Endothelial cell of umbilical vein (primary cell): ENCODE data around the gene AGFG2. TPM values are rescaled to one million over a fixed set of nuclear protein-coding genes. Genes with fewer than 3 reads are reported as not detected.

Experiments
- BruUV-seq: library from RNA; stranded (reverse); fragments of 400-500 nt; replicated peaks from 2 replicates; lab custom pipeline; 2021; lab: Mats Ljungman, UMichigan
- CTCF ChIA-PET: fragments of 300-600, 350-600 bp; sonication (Branson Sonifier 250); formaldehyde crosslinking; loops from one replicate; lab custom pipeline; 2021; ENCODE audit warnings: antibody characterized with exemption, inconsistent platforms; lab: Charles Lee
- POLR2A ChIA-PET: fragments of 300-600, 350-600 bp; sonication (Branson Sonifier 250); formaldehyde crosslinking; loops from one replicate; lab custom pipeline; 2021; ENCODE audit warnings: antibody characterized with exemption, inconsistent platforms; lab: Charles Lee
- DNase-seq: peaks from one replicate; pipeline ENCODE4 v3.0.0-alpha.2; 2011; ENCODE audit warnings: low read depth, low spot score
- FAIRE-seq: peaks from 2 replicates; lab custom pipeline; 2011; peaks lifted over from hg19 to GRCh38; lab: Jason Lieb, UNC
- H2AFZ ChIP-seq: 2 replicates; pipeline ENCODE4 v1.6.0; 2012; ENCODE audit warnings: low read depth, low read length, control low read depth, inconsistent platforms
- H3K27ac ChIP-seq: 2 replicates; pipeline ENCODE4 v1.5.1; 2011; ENCODE audit warnings: low read depth, mild to moderate bottlenecking, control low read depth, low read length, moderate library complexity; ENCODE audit not compliant: insufficient read depth
- H3K27me3 ChIP-seq, 2 experiments: 2 replicates each; pipeline versions ENCODE4 v1.6.0 to v1.6.1; 2011; ENCODE audit warnings: low read length in 2 of 2, mixed read lengths in 1 of 2; ENCODE audit not compliant: control insufficient read depth in 2 of 2, insufficient read depth in 2 of 2
- H3K36me3 ChIP-seq, 2 experiments: 2 replicates in 1 of 2; 3 replicates in 1 of 2; pipeline ENCODE4 v1.5.1; 2011; ENCODE audit warnings: low read length in 2 of 2, mild to moderate bottlenecking in 1 of 2, moderate library complexity in 1 of 2; ENCODE audit not compliant: control insufficient read depth in 2 of 2, insufficient read depth in 2 of 2; ENCODE audit errors: extremely low read depth in 1 of 2
- H3K4me1 ChIP-seq: 3 replicates; pipeline ENCODE4 v1.5.1; 2011; ENCODE audit warnings: mild to moderate bottlenecking, low read length; ENCODE audit not compliant: control insufficient read depth, insufficient read depth; ENCODE audit errors: extremely low read depth
- H3K4me2 ChIP-seq: 2 replicates; pipeline ENCODE4 v1.6.1; 2011; ENCODE audit warnings: low read length, control low read depth, mixed read lengths; ENCODE audit not compliant: insufficient read depth
- H3K4me3 ChIP-seq, 3 experiments: fragments of 200-600 bp in 1 of 3; sonication (generic), shearing (Covaris generic) in 1 of 3; replicated peaks in 1 of 3; 2 replicates each; pipeline ENCODE4 v1.5.1; 2011 to 2016; ENCODE audit warnings: control low read depth in 3 of 3, low read length in 3 of 3, mild to moderate bottlenecking in 2 of 3, inconsistent platforms in 1 of 3, low read depth in 1 of 3, moderate library complexity in 1 of 3; ENCODE audit not compliant: insufficient read depth in 1 of 3
- H3K79me2 ChIP-seq: 2 replicates; pipeline ENCODE4 v1.6.0; 2012; ENCODE audit warnings: low read length, inconsistent platforms; ENCODE audit not compliant: control insufficient read depth, insufficient read depth
- H3K9ac ChIP-seq: replicated peaks from 2 replicates; pipeline ENCODE3; 2011; ENCODE audit warnings: low read length, control low read depth; ENCODE audit not compliant: insufficient read depth; ENCODE audit errors: extremely low read depth
- H3K9me1 ChIP-seq: replicated peaks from 3 replicates; pipeline ENCODE4 v1.6.0; 2011; ENCODE audit warnings: mild to moderate bottlenecking, low read length; ENCODE audit not compliant: control insufficient read depth, insufficient read depth; ENCODE audit errors: extremely low read depth
- H3K9me3 ChIP-seq: replicated peaks from 2 replicates; pipeline ENCODE4 v1.5.1; 2012; ENCODE audit warnings: low read length, inconsistent platforms; ENCODE audit not compliant: control insufficient read depth, insufficient read depth
- H4K20me1 ChIP-seq: replicated peaks from 2 replicates; pipeline ENCODE3; 2011; ENCODE audit warnings: mild to moderate bottlenecking, low read length; ENCODE audit not compliant: control insufficient read depth, insufficient read depth; ENCODE audit errors: extremely low read depth
- EZH2 ChIP-seq: IDR thresholded peaks from 2 replicates; pipeline ENCODE4 v1.6.1; 2012; ENCODE audit warnings: borderline replicate concordance, low read depth, mild to moderate bottlenecking, moderate library complexity, low read length, inconsistent platforms; ENCODE audit not compliant: severe bottlenecking
- FOS ChIP-seq: IDR thresholded peaks from 2 replicates; pipeline ENCODE4 v1.6.1; 2011; ENCODE audit warnings: mild to moderate bottlenecking, low read length, moderate library complexity, borderline replicate concordance; ENCODE audit not compliant: insufficient read depth
- GATA2 ChIP-seq: IDR thresholded peaks from 2 replicates; pipeline ENCODE4 v1.7.0; 2011; ENCODE audit warnings: low read depth, mild to moderate bottlenecking, moderate library complexity, mixed read lengths, low read length; ENCODE audit not compliant: insufficient read length, insufficient read depth
- JUN ChIP-seq: IDR thresholded peaks from 2 replicates; pipeline ENCODE4 v1.6.1; 2011; ENCODE audit warnings: borderline replicate concordance, low read depth; ENCODE audit not compliant: insufficient read length, insufficient read depth
- POLR2A ChIP-seq: IDR thresholded peaks from 2 replicates; pipeline ENCODE4 v1.6.1; 2012; ENCODE audit warnings: low read depth, mild to moderate bottlenecking, control low read depth, low read length
- dilution Hi-C: fragments of 300-500 bp; cut with MboI; formaldehyde crosslinking; loops from one replicate; pipeline ENCODE4 v1.15.0; 2019; ENCODE audit warnings: low sequenced_read_pairs; ENCODE audit not compliant: extremely low pct_ligation_motif_present
- intact Hi-C: fragments of 100-400 bp; cut with micrococcal nuclease; formaldehyde crosslinking; loops from one replicate; pipeline ENCODE4 v1.10.0; 2022
- polyA plus RNA-seq, 4 experiments: library from polyadenylated mRNA; depleted of rRNA in 3 of 4; stranded (reverse) in 3 of 4; unstranded in 1 of 4; fragments of >200 nt; gene quantifications; 2 replicates each; pipeline versions ENCODE4 v1.2.1 to v1.2.3, GENCODE V29; 2011 to 2012; ENCODE audit warnings: missing spikeins in 1 of 4
- total RNA-seq: library from RNA; stranded (reverse); gene quantifications from 2 replicates; pipeline ENCODE4 v1.2.3, GENCODE V29; 2021
- TF ChIP-seq, protein P1 (sequence below), 2 donors: IDR thresholded peaks; 1 replicate in 1 of 2; 2 replicates in 1 of 2; pipeline ENCODE4 v1.5.1; 2011; ENCODE audit warnings: low read length in 2 of 2, mild to moderate bottlenecking in 2 of 2, moderate library complexity in 2 of 2, control low read depth in 1 of 2, inconsistent platforms in 1 of 2, low read depth in 1 of 2; ENCODE audit not compliant: insufficient read depth in 1 of 2; ENCODE audit errors: extremely low read depth in 1 of 2

Gene AGFG2
- total and polyA plus RNA-seq, 2 donors (not counting 3 experiments of a cell fraction or from before 2014, with no cell fraction given): 33.6 to 44.6 TPM

DNA sequence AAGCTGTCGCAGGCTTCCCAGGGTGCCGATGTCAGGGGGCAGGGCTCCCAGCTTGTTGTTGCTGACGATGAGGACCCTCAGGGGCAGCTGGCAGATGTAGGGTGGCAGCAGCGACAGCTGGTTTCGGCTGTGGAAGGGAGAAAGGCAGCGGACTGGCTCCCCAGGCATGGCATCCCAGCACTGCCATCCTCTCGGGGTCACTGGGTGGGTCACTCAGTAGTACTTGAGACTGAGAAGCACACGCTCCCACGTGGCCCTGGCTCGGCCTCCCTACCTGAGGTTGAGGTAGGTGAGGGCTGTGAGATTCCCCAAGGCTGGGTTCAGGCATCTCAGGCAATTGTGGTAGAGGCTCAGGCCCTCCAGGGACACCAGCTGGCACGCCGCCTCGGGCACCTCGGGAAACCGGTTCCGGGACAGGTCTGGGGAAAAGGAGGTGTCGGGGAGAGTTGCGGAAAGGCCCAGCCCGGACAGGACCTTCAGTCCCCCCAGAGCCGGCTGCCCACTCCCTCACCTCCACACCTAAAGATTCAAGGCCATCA lies 43.1 kb downstream of the AGFG2 start:
- H3K9me3 ChIP-seq: no peaks in the 10 kb centered on the region
- no peak for DNase-seq
- H3K27me3 ChIP-seq: no peaks in the 10 kb centered on the region
- no peak for FAIRE-seq
- H3K36me3 ChIP-seq: peaks cover 19 to 39% of the 10 kb centered on the region in 2 experiments
- H3K4me3 ChIP-seq: no peak overlapping the region
- ChIA-PET POLR2A (no interaction called here), CTCF (interaction anchor here (1.0 to 1.3 kb wide), 2 partner anchors 18 to 112 kb away, joined by 3 read pairs; no protein-coding TSS in a partner anchor)
- H3K4me2 ChIP-seq: no peak overlapping the region
- no peak overlapping the region for H3K27ac ChIP-seq
- H2AFZ ChIP-seq: no peak overlapping the region
- no peaks in the 10 kb centered on the region for H4K20me1 ChIP-seq
- intact Hi-C loops (loop anchor here (10.0 kb wide), 1 partner anchor 283 kb away; the partner anchor contains the start of gene TRIP6), dilution Hi-C loops (no loop called here)
- H3K9me1 ChIP-seq: no peaks in the 10 kb centered on the region
- no peak overlapping the region for H3K9ac ChIP-seq
- no peak for TF ChIP-seq EZH2
- TF ChIP-seq GATA2: no peak
- TF ChIP-seq POLR2A: no peak
- no peak for TF ChIP-seq FOS
- TF ChIP-seq, protein P1, sequence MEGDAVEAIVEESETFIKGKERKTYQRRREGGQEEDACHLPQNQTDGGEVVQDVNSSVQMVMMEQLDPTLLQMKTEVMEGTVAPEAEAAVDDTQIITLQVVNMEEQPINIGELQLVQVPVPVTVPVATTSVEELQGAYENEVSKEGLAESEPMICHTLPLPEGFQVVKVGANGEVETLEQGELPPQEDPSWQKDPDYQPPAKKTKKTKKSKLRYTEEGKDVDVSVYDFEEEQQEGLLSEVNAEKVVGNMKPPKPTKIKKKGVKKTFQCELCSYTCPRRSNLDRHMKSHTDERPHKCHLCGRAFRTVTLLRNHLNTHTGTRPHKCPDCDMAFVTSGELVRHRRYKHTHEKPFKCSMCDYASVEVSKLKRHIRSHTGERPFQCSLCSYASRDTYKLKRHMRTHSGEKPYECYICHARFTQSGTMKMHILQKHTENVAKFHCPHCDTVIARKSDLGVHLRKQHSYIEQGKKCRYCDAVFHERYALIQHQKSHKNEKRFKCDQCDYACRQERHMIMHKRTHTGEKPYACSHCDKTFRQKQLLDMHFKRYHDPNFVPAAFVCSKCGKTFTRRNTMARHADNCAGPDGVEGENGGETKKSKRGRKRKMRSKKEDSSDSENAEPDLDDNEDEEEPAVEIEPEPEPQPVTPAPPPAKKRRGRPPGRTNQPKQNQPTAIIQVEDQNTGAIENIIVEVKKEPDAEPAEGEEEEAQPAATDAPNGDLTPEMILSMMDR (IDR thresholded peaks at IDR 0.05; ENCODE audit: extremely low read depth in 1 of 2, insufficient read depth in 1 of 2, low read depth in 1 of 2, low read length in 2 of 2): no peak
- no peak for TF ChIP-seq JUN
- peaks cover 29% of the 10 kb centered on the region for H3K79me2 ChIP-seq
- no TSS peak for BruUV-seq
- H3K4me1 ChIP-seq: peaks cover 32% of the 10 kb centered on the region
